ENCODE data around the gene ADK.
"Not testable (repeated sequence)": the region's sequence is repeated elsewhere in the genome, so short reads cannot be mapped to it uniquely, and the experiment has no call there.

ADK gene

GRCh38 chr10:74207691-74208480, 56.9 kb downstream of the ADK start:
- H3K27ac Mint-ChIP-seq = no peak overlapping the region
- no peak for ATAC-seq (replicated peaks)

DNA sequence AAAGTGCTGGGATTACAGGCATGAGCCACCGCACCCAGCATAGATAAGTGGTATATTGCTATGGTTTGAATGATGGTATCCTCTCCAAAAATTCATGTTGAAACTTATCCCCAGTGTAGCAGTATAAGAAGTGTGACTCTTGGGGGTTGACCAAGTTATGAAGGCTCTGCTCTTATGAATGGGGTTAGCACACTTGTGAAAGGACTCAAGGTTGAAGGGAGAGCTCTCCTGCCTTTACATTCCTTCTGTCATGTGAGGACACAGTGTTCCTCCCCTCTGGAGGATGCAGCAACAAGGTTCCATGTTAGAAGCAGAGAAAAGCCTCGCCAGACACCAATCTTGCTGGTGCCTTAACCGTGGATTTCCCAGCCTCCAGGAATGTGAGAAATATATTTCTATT, 58.0 kb downstream of the ADK start:
- Mint-ChIP-seq H3K27me3 (no peaks in the 10 kb centered on the region), H3K4me1 (ENCODE audit: low read depth in 2 of 2) (peaks cover 3 to 9% of the 10 kb centered on the region in 2 donors), H3K27ac (no peak overlapping the region), H3K36me3 (ENCODE audit: insufficient read depth) (peaks cover 17% of the 10 kb centered on the region), H3K4me3 (no peak overlapping the region), H3K9me3 (no peaks in the 10 kb centered on the region)
- ATAC-seq (replicated peaks) (no peak), DNase-seq (no peak)

More at GRCh38 chr10:74207691-74208480, 56.9 kb downstream of the ADK start:
- Mint-ChIP-seq H3K36me3 (ENCODE audit: insufficient read depth) (peaks cover 14% of the 10 kb centered on the region), H3K4me3 (no peak overlapping the region), H3K27me3 (no peaks in the 10 kb centered on the region), H3K4me1 (ENCODE audit: low read depth in 2 of 2) (peaks cover 3 to 9% of the 10 kb centered on the region in 2 donors), H3K9me3 (no peaks in the 10 kb centered on the region)
- no peak for DNase-seq

DNA sequence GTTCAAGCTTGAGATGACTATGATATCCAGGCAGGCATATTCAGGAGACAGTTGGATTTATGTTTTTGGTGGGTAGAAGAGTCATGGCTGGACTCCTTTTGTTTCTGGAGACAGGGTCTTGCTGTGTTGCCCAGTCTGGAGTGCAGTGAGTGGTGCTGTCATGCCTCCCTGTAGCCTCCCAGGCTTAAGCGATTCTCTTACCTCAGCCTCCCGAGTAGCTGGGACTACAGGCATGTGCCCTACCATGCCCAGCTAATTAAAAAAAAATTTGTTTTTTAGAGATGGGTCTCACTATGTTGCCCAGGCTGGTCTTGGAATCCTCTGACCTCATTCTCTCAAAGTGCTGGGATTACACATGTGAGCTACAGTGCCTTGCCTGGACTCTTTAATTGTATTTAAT, 62.0 kb downstream of the ADK start:
- Mint-ChIP-seq H3K9me3 (no peaks in the 10 kb centered on the region), H3K27ac (peak overlapping the region in 1 of 2 donors; percentile 12), H3K27me3 (no peaks in the 10 kb centered on the region), H3K36me3 (ENCODE audit: insufficient read depth) (peaks cover 9% of the 10 kb centered on the region), H3K4me1 (ENCODE audit: low read depth in 2 of 2) (peaks cover 3 to 9% of the 10 kb centered on the region in 2 donors), H3K4me3 (no peak overlapping the region)
- DNase-seq (no peak), ATAC-seq (replicated peaks) (no peak)

- peak; percentile 58 for ATAC-seq (replicated peaks)
- no peak overlapping the region for H3K27ac Mint-ChIP-seq
Measured at GRCh38 chr10:74213571-74214162, 62.6 kb downstream of the ADK start.

GRCh38 chr10:74217110-74217509, 66.1 kb downstream of the ADK start:
- H3K27ac Mint-ChIP-seq; ATAC-seq (replicated peaks); H3K9me3 Mint-ChIP-seq; H3K36me3 Mint-ChIP-seq (ENCODE audit: insufficient read depth); H3K4me1 Mint-ChIP-seq (ENCODE audit: low read depth in 2 of 2); H3K27me3 Mint-ChIP-seq; DNase-seq: not testable (repeated sequence)
- peak overlapping the region in 1 of 2 donors; percentile 31 for H3K4me3 Mint-ChIP-seq

More at GRCh38 chr10:74213571-74214162, 62.6 kb downstream of the ADK start:
- DNase-seq = peak; percentile 21 to 41 (median 31)
- peaks cover 9% of the 10 kb centered on the region for H3K36me3 Mint-ChIP-seq (ENCODE audit: insufficient read depth)
- H3K27me3 Mint-ChIP-seq = no peaks in the 10 kb centered on the region
- H3K4me1 Mint-ChIP-seq (ENCODE audit: low read depth in 2 of 2) = peaks cover 3 to 9% of the 10 kb centered on the region in 2 donors
- H3K9me3 Mint-ChIP-seq = no peaks in the 10 kb centered on the region
- no peak overlapping the region for H3K4me3 Mint-ChIP-seq

GRCh38 chr10:74222467-74222866, 71.4 kb downstream of the ADK start:
- H3K27me3 Mint-ChIP-seq; H3K27ac Mint-ChIP-seq; DNase-seq; H3K4me3 Mint-ChIP-seq; H3K4me1 Mint-ChIP-seq (ENCODE audit: low read depth in 2 of 2); ATAC-seq (replicated peaks); H3K36me3 Mint-ChIP-seq (ENCODE audit: insufficient read depth); H3K9me3 Mint-ChIP-seq: not testable (repeated sequence)

- DNase-seq (no peak), ATAC-seq (replicated peaks) (peak; percentile 17)
- H3K4me3 Mint-ChIP-seq = no peak overlapping the region
- no peaks in the 10 kb centered on the region for H3K27me3 Mint-ChIP-seq
- H3K4me1 Mint-ChIP-seq (ENCODE audit: low read depth in 2 of 2) = peaks cover 9 to 11% of the 10 kb centered on the region in 2 donors
- H3K36me3 Mint-ChIP-seq (ENCODE audit: insufficient read depth) = no peaks in the 10 kb centered on the region
- peak overlapping the region; percentile 85 to 91 for H3K27ac Mint-ChIP-seq
- H3K9me3 Mint-ChIP-seq = no peaks in the 10 kb centered on the region
Measured at GRCh38 chr10:74223755-74224529, 72.9 kb downstream of the ADK start.

DNA sequence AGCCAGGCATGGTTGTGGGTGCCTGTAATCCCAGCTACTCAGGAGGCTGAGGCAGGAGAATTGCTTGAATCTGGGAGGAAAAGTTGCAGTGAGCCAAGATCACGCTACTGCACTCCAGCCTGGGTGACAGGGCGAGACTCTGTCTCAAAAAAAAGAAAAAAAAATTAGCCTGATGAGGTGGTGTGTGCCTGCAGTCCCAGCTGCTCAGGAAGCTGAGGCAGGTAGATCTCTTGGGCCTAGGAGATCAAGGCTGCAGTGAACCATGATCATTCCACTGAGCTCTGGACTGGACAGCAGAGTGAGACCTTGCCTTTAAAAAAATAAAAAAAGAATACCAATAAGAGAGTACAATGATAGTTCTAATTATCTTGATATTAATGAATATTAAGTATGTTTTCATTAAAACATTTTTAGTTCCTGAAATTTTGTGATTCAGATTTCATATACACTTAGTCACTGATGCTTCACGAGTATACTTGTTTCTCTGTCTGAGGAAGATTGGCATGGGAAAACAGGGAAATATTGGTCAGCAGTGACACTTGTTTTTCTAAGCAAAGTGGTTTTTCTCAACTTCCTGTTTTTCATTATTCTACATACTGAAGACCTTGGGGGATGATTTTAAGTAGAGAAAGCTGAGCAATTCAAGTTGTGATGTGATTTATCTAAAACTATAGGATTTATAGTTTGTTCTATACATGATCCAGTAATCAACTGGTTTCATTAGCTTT, 76.8 kb downstream of the ADK start:
- peak overlapping the region; percentile 53 to 70 for H3K4me3 Mint-ChIP-seq
- ATAC-seq (replicated peaks) (peak; percentile 81), DNase-seq (no peak)
- H3K36me3 Mint-ChIP-seq (ENCODE audit: insufficient read depth) = peaks cover 3% of the 10 kb centered on the region
- H3K27ac Mint-ChIP-seq = peak overlapping the region; percentile 95 to 97
- H3K27me3 Mint-ChIP-seq = no peaks in the 10 kb centered on the region
- H3K9me3 Mint-ChIP-seq = no peaks in the 10 kb centered on the region
- peaks cover 11 to 18% of the 10 kb centered on the region in 2 donors for H3K4me1 Mint-ChIP-seq (ENCODE audit: low read depth in 2 of 2)

GRCh38 chr10:74231375-74231774, 80.4 kb downstream of the ADK start:
- Mint-ChIP-seq H3K4me1 (ENCODE audit: low read depth in 2 of 2) (peaks cover 7 to 14% of the 10 kb centered on the region in 2 donors), H3K9me3 (no peaks in the 10 kb centered on the region), H3K27ac (peak overlapping the region in 1 of 2 donors; percentile 6), H3K36me3 (ENCODE audit: insufficient read depth) (peaks cover 3% of the 10 kb centered on the region), H3K27me3 (no peaks in the 10 kb centered on the region), H3K4me3 (no peak overlapping the region)
- DNase-seq = no peak
- no peak for ATAC-seq (replicated peaks)

- H3K27ac Mint-ChIP-seq = peak overlapping the region in 1 of 2 donors; percentile 1
- no peaks in the 10 kb centered on the region for H3K27me3 Mint-ChIP-seq
- no peak overlapping the region for H3K4me3 Mint-ChIP-seq
- DNase-seq = no peak
- H3K9me3 Mint-ChIP-seq = no peaks in the 10 kb centered on the region
- H3K36me3 Mint-ChIP-seq (ENCODE audit: insufficient read depth) = peaks cover 3% of the 10 kb centered on the region
- H3K4me1 Mint-ChIP-seq (ENCODE audit: low read depth in 2 of 2) = peaks cover 2 to 7% of the 10 kb centered on the region in 2 donors
- no peak for ATAC-seq (replicated peaks)
Measured at GRCh38 chr10:74233281-74233680, 82.3 kb downstream of the ADK start.

DNA sequence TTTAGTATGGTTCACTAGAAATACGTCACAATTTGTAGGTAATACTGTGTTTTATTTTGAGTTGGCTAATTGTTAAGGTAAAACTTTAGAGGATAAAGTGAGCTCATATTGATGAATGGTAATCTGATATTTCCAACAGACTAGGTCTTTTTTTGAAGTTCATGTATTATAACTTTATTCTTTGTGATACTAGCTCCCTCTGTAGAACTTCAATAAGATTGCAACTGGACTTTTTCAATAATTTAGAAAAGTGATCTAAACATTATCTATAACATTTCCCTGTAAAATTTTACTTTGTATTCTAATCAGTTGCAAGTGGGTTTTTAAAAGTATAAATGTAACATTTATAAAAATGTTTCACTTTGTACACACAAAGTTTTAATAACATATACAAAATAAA, 83.5 kb downstream of the ADK start:
- DNase-seq (no peak), ATAC-seq (replicated peaks) (no peak)
- Mint-ChIP-seq H3K27ac (no peak overlapping the region), H3K9me3 (no peaks in the 10 kb centered on the region), H3K4me1 (ENCODE audit: low read depth in 2 of 2) (peaks cover 0 to 3% of the 10 kb centered on the region in 2 donors), H3K36me3 (ENCODE audit: insufficient read depth) (peaks cover 3% of the 10 kb centered on the region), H3K27me3 (no peaks in the 10 kb centered on the region), H3K4me3 (no peak overlapping the region)

- Mint-ChIP-seq H3K27me3 (no peaks in the 10 kb centered on the region), H3K4me3 (no peak overlapping the region), H3K9me3 (no peaks in the 10 kb centered on the region), H3K27ac (no peak overlapping the region), H3K4me1 (ENCODE audit: low read depth in 2 of 2) (no peaks in the 10 kb centered on the region), H3K36me3 (ENCODE audit: insufficient read depth) (no peaks in the 10 kb centered on the region)
- no peak for ATAC-seq (replicated peaks)
- no peak for DNase-seq
Measured at GRCh38 chr10:74238031-74238431, 87.0 kb downstream of the ADK start.

GRCh38 chr10:74238516-74238915, 87.5 kb downstream of the ADK start:
- Mint-ChIP-seq H3K27me3 (no peaks in the 10 kb centered on the region), H3K36me3 (ENCODE audit: insufficient read depth) (no peaks in the 10 kb centered on the region), H3K4me3 (no peak overlapping the region), H3K4me1 (ENCODE audit: low read depth in 2 of 2) (no peaks in the 10 kb centered on the region), H3K27ac (no peak overlapping the region), H3K9me3 (no peaks in the 10 kb centered on the region)
- ATAC-seq (replicated peaks) = no peak
- DNase-seq = no peak

All from effector memory CD8-positive, alpha-beta T cell (primary cell).